GM12891 (cell line): ENCODE data around the gene TP53TG3D.
"Not testable (repeated sequence)": the region's sequence is repeated elsewhere in the genome, so short reads cannot be mapped to it uniquely, and the experiment has no call there.

Source experiments
- PAX5 ChIP-seq: IDR thresholded peaks from 2 replicates; pipeline ENCODE4 v1.6.1; 2011; ENCODE audit warnings: low read length, moderate library complexity, mild to moderate bottlenecking; ENCODE audit not compliant: insufficient read depth, severe bottlenecking
- POLR2A ChIP-seq: IDR thresholded peaks from 2 replicates; pipeline ENCODE4 v1.6.1; 2011; ENCODE audit warnings: low read depth, low read length, control low read depth
- POLR2AphosphoS5 ChIP-seq: IDR thresholded peaks from 2 replicates; pipeline ENCODE4 v1.6.1; 2011; ENCODE audit warnings: low read depth, low read length, control low read depth
- POU2F2 ChIP-seq: IDR thresholded peaks from 2 replicates; pipeline ENCODE4 v1.6.1; 2011; ENCODE audit warnings: low read depth, mild to moderate bottlenecking, control low read depth, low read length, moderate library complexity
- SPI1 ChIP-seq: IDR thresholded peaks from 2 replicates; pipeline ENCODE4 v1.6.1; 2011; ENCODE audit warnings: low read depth, low read length, control low read depth
- TAF1 ChIP-seq: IDR thresholded peaks from 2 replicates; pipeline ENCODE4 v1.6.1; 2011; ENCODE audit warnings: low read depth, low read length, control low read depth

GRCh38 chr16:32281910-32282309 lies 28.8 kb downstream of the TP53TG3D start:
- TF ChIP-seq POLR2A, POLR2AphosphoS5, TAF1, SPI1, PAX5, POU2F2: not testable (repeated sequence)
